H1 (cell line): ENCODE measurements around the gene SGCD. TPM values are rescaled to one million over a fixed set of nuclear protein-coding genes. Genes with fewer than 3 reads are reported as not detected.

Experiments
- CTCF ChIA-PET: fragments of 300-600 bp; sonication (Branson Sonifier 250); formaldehyde crosslinking; loops from one replicate; lab custom pipeline; 2021; ENCODE audit not compliant: partially characterized antibody; lab: Charles Lee
- POLR2A ChIA-PET: fragments of 300-600 bp; sonication (Branson Sonifier 250); formaldehyde crosslinking; loops from one replicate; lab custom pipeline; 2021; ENCODE audit warnings: inconsistent platforms; ENCODE audit not compliant: partially characterized antibody; lab: Charles Lee
- DNase-seq, 2 experiments: peaks; one replicate each; pipeline versions ENCODE4 v3.0.0 to v3.0.0-alpha.2; 2010 to 2022; ENCODE audit warnings: low spot score in 2 of 2, low read depth in 1 of 2, mixed read lengths in 1 of 2
- FAIRE-seq: peaks from 2 replicates; lab custom pipeline; 2011; peaks lifted over from hg19 to GRCh38; lab: Jason Lieb, UNC
- H2AFZ ChIP-seq: 2 replicates; pipeline ENCODE4 v1.8.1; 2012; ENCODE audit warnings: low read length, inconsistent platforms
- H2AK5ac ChIP-seq: 2 replicates; pipeline ENCODE4 v1.6.1; 2013; ENCODE audit warnings: low read depth, low read length
- H2BK120ac ChIP-seq: replicated peaks from 2 replicates; pipeline ENCODE3; 2013; ENCODE audit warnings: low read depth, low read length, inconsistent platforms
- H2BK12ac ChIP-seq: 2 replicates; pipeline ENCODE4 v1.6.1; 2013; ENCODE audit warnings: low read depth, low read length
- H2BK15ac ChIP-seq: 2 replicates; pipeline ENCODE4 v1.6.1; 2013; ENCODE audit warnings: low read length
- H2BK20ac ChIP-seq: 2 replicates; pipeline ENCODE4 v1.6.1; 2013; ENCODE audit warnings: low read length
- H2BK5ac ChIP-seq: 2 replicates; pipeline ENCODE4 v1.6.1; 2013; ENCODE audit warnings: low read depth, low read length
- H3K14ac ChIP-seq: 2 replicates; pipeline ENCODE4 v1.6.1; 2013; ENCODE audit warnings: inconsistent platforms; ENCODE audit not compliant: insufficient read length
- H3K18ac ChIP-seq: 2 replicates; pipeline ENCODE4 v1.6.1; 2013; ENCODE audit warnings: low read length; ENCODE audit errors: extremely low read depth
- H3K23ac ChIP-seq: 2 replicates; pipeline ENCODE4 v1.6.1; 2013; ENCODE audit warnings: inconsistent platforms; ENCODE audit not compliant: insufficient read length
- H3K23me2 ChIP-seq: 2 replicates; pipeline ENCODE4 v1.6.1; 2013; ENCODE audit warnings: low read depth, low read length
- H3K27ac ChIP-seq: 2 replicates; pipeline ENCODE4 v1.6.1; 2011; ENCODE audit warnings: low read depth, low read length, inconsistent platforms
- H3K27me3 ChIP-seq, 4 experiments: replicated peaks in 1 of 4; 1 replicate in 1 of 4; 2 replicates in 3 of 4; pipeline versions ENCODE4 v1.6.1 to v1.8.1; 2011 to 2013; ENCODE audit warnings: low read length in 3 of 4, mild to moderate bottlenecking in 3 of 4, inconsistent platforms in 2 of 4, mixed read lengths in 2 of 4, moderate library complexity in 1 of 4; ENCODE audit not compliant: control insufficient read depth in 3 of 4, insufficient read depth in 3 of 4; ENCODE audit errors: extremely low read depth in 1 of 4
- H3K36me3 ChIP-seq, 4 experiments: 2 replicates each; pipeline versions ENCODE4 v1.6.1 to v1.8.1; 2011 to 2013; ENCODE audit warnings: mild to moderate bottlenecking in 4 of 4, low read length in 3 of 4, moderate library complexity in 2 of 4, control low read depth in 1 of 4, inconsistent platforms in 1 of 4; ENCODE audit not compliant: insufficient read depth in 4 of 4, control insufficient read depth in 2 of 4
- H3K4ac ChIP-seq: replicated peaks from 2 replicates; pipeline ENCODE3; 2013; ENCODE audit warnings: low read length, low read depth, mixed read lengths, inconsistent platforms; ENCODE audit not compliant: insufficient read length
- H3K4me1 ChIP-seq, 4 experiments: replicated peaks in 1 of 4; 1 replicate in 1 of 4; 2 replicates in 3 of 4; pipeline versions ENCODE4 v1.6.1 to v1.8.1; 2011 to 2013; ENCODE audit warnings: low read length in 3 of 4, inconsistent platforms in 2 of 4, mixed read lengths in 1 of 4; ENCODE audit not compliant: insufficient read depth in 4 of 4, control insufficient read depth in 3 of 4
- H3K4me2 ChIP-seq, 2 experiments: 2 replicates each; pipeline versions ENCODE4 v1.6.1 to v1.8.1; 2011 to 2013; ENCODE audit warnings: low read depth in 2 of 2, low read length in 2 of 2, control low read depth in 1 of 2, inconsistent platforms in 1 of 2, mild to moderate bottlenecking in 1 of 2; ENCODE audit not compliant: insufficient read depth in 1 of 2
- H3K4me3 ChIP-seq, 4 experiments: fragments of 200-600, 300-600 bp in 1 of 4; sonication (generic), shearing (Covaris generic), sonication (Bioruptor Twin) in 1 of 4; 2 replicates each; pipeline versions ENCODE4 v1.5.1 to v1.8.1; 2011 to 2016; ENCODE audit warnings: low read length in 4 of 4, low read depth in 3 of 4, control low read depth in 2 of 4, inconsistent platforms in 2 of 4, mild to moderate bottlenecking in 2 of 4, mixed read lengths in 1 of 4, moderate library complexity in 1 of 4; ENCODE audit not compliant: insufficient read depth in 2 of 4; ENCODE audit errors: extremely low read depth in 1 of 4
- H3K56ac ChIP-seq: replicated peaks from 2 replicates; pipeline ENCODE3; 2013; ENCODE audit warnings: low read depth, mild to moderate bottlenecking, mixed read lengths, low read length, inconsistent platforms; ENCODE audit not compliant: insufficient read length
- H3K79me1 ChIP-seq: 2 replicates; pipeline ENCODE4 v1.6.1; 2013; ENCODE audit warnings: low read depth, low read length, control low read depth
- H3K79me2 ChIP-seq, 2 experiments: 2 replicates each; pipeline versions ENCODE4 v1.6.1 to v1.8.1; 2012 to 2013; ENCODE audit warnings: low read length in 2 of 2, mild to moderate bottlenecking in 2 of 2, inconsistent platforms in 1 of 2; ENCODE audit not compliant: insufficient read depth in 2 of 2, control insufficient read depth in 1 of 2
- H3K9ac ChIP-seq, 4 experiments: replicated peaks in 1 of 4; 1 replicate in 1 of 4; 2 replicates in 3 of 4; pipeline versions ENCODE4 v1.6.1 to v1.8.1; 2011 to 2013; ENCODE audit warnings: low read depth in 3 of 4, low read length in 3 of 4, control low read depth in 2 of 4, mild to moderate bottlenecking in 2 of 4, moderate library complexity in 2 of 4, inconsistent platforms in 1 of 4; ENCODE audit errors: extremely low read depth in 1 of 4
- H3K9me3 ChIP-seq, 2 experiments: 2 replicates each; pipeline versions ENCODE4 v1.6.1 to v1.8.1; 2012 to 2013; ENCODE audit warnings: mild to moderate bottlenecking in 2 of 2, moderate library complexity in 2 of 2, control low read depth in 1 of 2, inconsistent platforms in 1 of 2, low read depth in 1 of 2, low read length in 1 of 2, mixed read lengths in 1 of 2; ENCODE audit not compliant: insufficient read depth in 2 of 2
- H4K20me1 ChIP-seq, 2 experiments: replicated peaks in 1 of 2; 2 replicates each; pipeline versions ENCODE3 to v1.8.1; 2011 to 2013; ENCODE audit warnings: inconsistent platforms in 2 of 2, low read length in 2 of 2, mild to moderate bottlenecking in 1 of 2; ENCODE audit not compliant: insufficient read depth in 2 of 2, control insufficient read depth in 1 of 2
- H4K5ac ChIP-seq: 2 replicates; pipeline ENCODE4 v1.6.1; 2013; ENCODE audit warnings: low read length, low read depth, mixed read lengths, inconsistent platforms; ENCODE audit not compliant: insufficient read length
- H4K8ac ChIP-seq: 2 replicates; pipeline ENCODE4 v1.8.0; 2013; ENCODE audit warnings: mild to moderate bottlenecking, moderate library complexity, low read length, inconsistent platforms; ENCODE audit not compliant: insufficient read depth; ENCODE audit errors: extremely low read depth
- H4K91ac ChIP-seq: replicated peaks from 2 replicates; pipeline ENCODE3; 2013; ENCODE audit warnings: low read length, mixed read lengths, inconsistent platforms; ENCODE audit not compliant: insufficient read length
- BRCA1 ChIP-seq: IDR thresholded peaks from 2 replicates; pipeline ENCODE4 v1.6.1; 2012; ENCODE audit warnings: low read depth, low read length, improper control_type of control experiment
- CBX8 ChIP-seq: fragments of 300-800, 300-1000 bp; sonication (generic); IDR thresholded peaks from 2 replicates; pipeline ENCODE4 v1.7.1; 2016; ENCODE audit warnings: low read depth, low read length, borderline replicate concordance
- CHD2 ChIP-seq: IDR thresholded peaks from 2 replicates; pipeline ENCODE4 v1.6.1; 2012; ENCODE audit warnings: low read length, improper control_type of control experiment
- EZH2 ChIP-seq: fragments of 200-600 bp; sonication (generic); IDR thresholded peaks from 2 replicates; pipeline ENCODE4 v1.7.1; 2012; ENCODE audit warnings: low read depth, mild to moderate bottlenecking, moderate library complexity, low read length, inconsistent platforms; ENCODE audit not compliant: severe bottlenecking
- FOSL1 ChIP-seq: IDR thresholded peaks from 2 replicates; pipeline ENCODE4 v1.6.1; 2011; ENCODE audit warnings: mild to moderate bottlenecking, low read depth, low read length, moderate library complexity; ENCODE audit not compliant: insufficient read depth
- GTF2F1 ChIP-seq: IDR thresholded peaks from 2 replicates; pipeline ENCODE4 v1.6.1; 2012; ENCODE audit warnings: low read depth, low read length, improper control_type of control experiment, borderline replicate concordance
- HDAC6 ChIP-seq: IDR thresholded peaks from one replicate; pipeline ENCODE4 v1.7.1; 2012; ENCODE audit warnings: low read depth, mild to moderate bottlenecking, inconsistent platforms, low read length, moderate library complexity
- MAFK ChIP-seq: IDR thresholded peaks from 2 replicates; pipeline ENCODE4 v1.6.1; 2012; ENCODE audit warnings: low read depth, mild to moderate bottlenecking, improper control_type of control experiment, low read length
- RXRA ChIP-seq: IDR thresholded peaks from 2 replicates; pipeline ENCODE4 v1.6.1; 2011; ENCODE audit warnings: low read depth, mild to moderate bottlenecking, low read length, moderate library complexity; ENCODE audit not compliant: insufficient read depth
- SIX5 ChIP-seq: IDR thresholded peaks from 2 replicates; pipeline ENCODE4 v1.6.1; 2011; ENCODE audit warnings: mild to moderate bottlenecking, low read depth, low read length
- TAF1 ChIP-seq: IDR thresholded peaks from 2 replicates; pipeline ENCODE4 v1.6.1; 2011; ENCODE audit warnings: mild to moderate bottlenecking, low read depth, low read length
- TAF7 ChIP-seq: optimal IDR thresholded peaks from 2 replicates; pipeline ENCODE3; 2011; ENCODE audit warnings: low read depth, mild to moderate bottlenecking, inconsistent platforms, low read length, moderate library complexity, borderline replicate concordance
- WGBS, 2 experiments: shearing (Covaris generic) in 1 of 2; methylation state at CpG; one replicate each; pipeline versions ENCODE4 v1.1.6 to v1.1.7; 2013 to 2015; ENCODE audit warnings: low lambda C conversion rate in 2 of 2, mixed read lengths in 2 of 2, inconsistent platforms in 1 of 2, low coverage in 1 of 2, missing lambda C conversion rate in 1 of 2; ENCODE audit not compliant: insufficient replicate concordance in 2 of 2, insufficient coverage in 1 of 2, insufficient read length in 1 of 2; ENCODE audit errors: extremely low coverage in 1 of 2, missing lambda C conversion rate in 1 of 2; 5-methylcytosine and 5-hydroxymethylcytosine counted together
- polyA plus RNA-seq, 7 experiments: library from polyadenylated mRNA; depleted of rRNA in 3 of 7; stranded (reverse) in 5 of 7; unstranded in 2 of 7; fragments of >200 nt in 5 of 7; fragments of 200-250 nt in 2 of 7; gene quantifications; 1 replicate in 5 of 7; 2 replicates in 1 of 7; 4 replicates in 1 of 7; pipeline versions ENCODE4 v1.2.1 to v1.2.3, GENCODE V29; 2011 to 2013; ENCODE audit warnings: missing spikeins in 2 of 7, mixed read lengths in 2 of 7
- total RNA-seq: library from RNA; stranded (reverse); fragmentation: NEBNext Ultra II Directional; extraction: Animal tissue kit (Norgen Biotek cat#: 25700); gene quantifications from 2 replicates; pipeline ENCODE4 v1.2.1, GENCODE V29; 2021

Gene SGCD
- total and polyA plus RNA-seq, 2 of the 8 experiments (the other 6 are each of a cell fraction or from before 2014, with no cell fraction given): 0.04 to 0.08 TPM

- Histone ChIP-seq H3K4me2 (no peak overlapping the region), H2BK20ac (no peak overlapping the region), H3K18ac (no peak overlapping the region), H4K5ac (no peak overlapping the region), H3K56ac (no peak overlapping the region), H3K4me1 (peaks cover 0 to 2% (median under 1%) of the 10 kb centered on the region in 4 experiments; a peak in 2 of 7 replicates), H3K23ac (no peak overlapping the region), H4K91ac (no peak overlapping the region), H3K4me3 (no peak overlapping the region), H2BK12ac (no peak overlapping the region), H2BK15ac (no peak overlapping the region), H3K36me3 (no peaks in the 10 kb centered on the region), H3K79me2 (no peaks in the 10 kb centered on the region), H3K9me3 (no peaks in the 10 kb centered on the region), H4K8ac (no peak overlapping the region), H3K23me2 (no peaks in the 10 kb centered on the region), H2AK5ac (no peak overlapping the region), H2BK5ac (no peak overlapping the region), H3K4ac (no peak overlapping the region), H4K20me1 (no peaks in the 10 kb centered on the region), H3K9ac (no peak overlapping the region), H3K27me3 (no peaks in the 10 kb centered on the region), H3K27ac (no peak overlapping the region), H2BK120ac (no peak overlapping the region), H3K79me1 (no peaks in the 10 kb centered on the region), H2AFZ (no peak overlapping the region), H3K14ac (no peak overlapping the region)
- POLR2A ChIA-PET: no interaction called here
- no peak for FAIRE-seq
- no peak for TF ChIP-seq GTF2F1
- no peak for TF ChIP-seq BRCA1
- TF ChIP-seq HDAC6: no peak
- TF ChIP-seq CHD2: no peak
- TF ChIP-seq FOSL1: no peak
- TF ChIP-seq TAF1: no peak
- no peak for TF ChIP-seq EZH2
- TF ChIP-seq TAF7: no peak
- TF ChIP-seq SIX5: no peak
- TF ChIP-seq RXRA: no peak
- TF ChIP-seq MAFK: no peak
- TF ChIP-seq CBX8: no peak
- CTCF ChIA-PET: interaction anchor here (1.2 to 1.6 kb wide), 2 partner anchors 15 to 36 kb away, joined by 3 to 4 read pairs; no protein-coding TSS in a partner anchor
- DNase-seq: no peak
- 94% methylated on average over 11 of the region's 11 CpGs; no CpG with 5 or more reads in 1 of the 2 experiments for WGBS, 2 experiments
These were observed 432.2 kb downstream of the SGCD start for GRCh38 chr5:156759156-156759555.
